ENCODE results near the gene CCDC57.

GRCh38 chr17:82228842-82229697, 16.4 kb upstream of the CCDC57 start, which contains the start of gene SLC16A3:
- TF ChIP-seq CTCF (IDR thresholded peaks at IDR 0.05; ENCODE audit: borderline replicate concordance, extremely low read depth, low read length, poor library complexity, severe bottlenecking) = no peak
- no peak for TF ChIP-seq EZH2 (IDR thresholded peaks at IDR 0.05; ENCODE audit: borderline replicate concordance, low read depth, low read length, severe bottlenecking)
